ENCODE data around the gene NTSR1. TPM values are rescaled to one million over a fixed set of nuclear protein-coding genes. Genes with fewer than 3 reads are reported as not detected.

The NTSR1 gene
- total RNA-seq, 2 experiments from 2014 or later, result 0.55 to 0.56 TPM

DNA sequence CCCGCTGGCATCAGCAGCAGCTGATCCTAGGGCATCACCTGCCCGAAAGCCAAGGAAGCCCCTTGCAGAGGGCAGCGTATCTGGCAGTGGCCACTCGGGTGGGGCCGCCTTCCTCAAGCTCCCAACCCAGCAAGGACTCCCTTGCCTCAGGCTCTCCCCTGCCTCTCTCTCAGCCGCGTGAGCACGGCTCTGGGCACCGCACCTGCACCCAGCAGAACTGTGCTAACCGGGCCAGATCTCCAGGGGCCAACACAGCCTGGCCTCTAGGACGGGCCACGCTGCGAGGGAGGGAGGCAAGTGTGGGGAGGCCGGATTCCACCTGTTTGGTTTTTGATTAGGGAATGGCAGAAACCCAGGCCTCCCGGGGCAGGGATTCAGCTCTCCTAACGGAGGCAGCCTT is 75.9 kb downstream of the NTSR1 start:
- Mint-ChIP-seq H3K9me3 (no peaks in the 10 kb centered on the region), H3K4me3 (no peak overlapping the region), H3K27ac (no peak overlapping the region), H3K4me1 (ENCODE audit: low read depth) (peaks cover 6% of the 10 kb centered on the region), H3K36me3 (ENCODE audit: low read depth) (no peaks in the 10 kb centered on the region), H3K27me3 (no peaks in the 10 kb centered on the region)
- TF ChIP-seq, protein P1, sequence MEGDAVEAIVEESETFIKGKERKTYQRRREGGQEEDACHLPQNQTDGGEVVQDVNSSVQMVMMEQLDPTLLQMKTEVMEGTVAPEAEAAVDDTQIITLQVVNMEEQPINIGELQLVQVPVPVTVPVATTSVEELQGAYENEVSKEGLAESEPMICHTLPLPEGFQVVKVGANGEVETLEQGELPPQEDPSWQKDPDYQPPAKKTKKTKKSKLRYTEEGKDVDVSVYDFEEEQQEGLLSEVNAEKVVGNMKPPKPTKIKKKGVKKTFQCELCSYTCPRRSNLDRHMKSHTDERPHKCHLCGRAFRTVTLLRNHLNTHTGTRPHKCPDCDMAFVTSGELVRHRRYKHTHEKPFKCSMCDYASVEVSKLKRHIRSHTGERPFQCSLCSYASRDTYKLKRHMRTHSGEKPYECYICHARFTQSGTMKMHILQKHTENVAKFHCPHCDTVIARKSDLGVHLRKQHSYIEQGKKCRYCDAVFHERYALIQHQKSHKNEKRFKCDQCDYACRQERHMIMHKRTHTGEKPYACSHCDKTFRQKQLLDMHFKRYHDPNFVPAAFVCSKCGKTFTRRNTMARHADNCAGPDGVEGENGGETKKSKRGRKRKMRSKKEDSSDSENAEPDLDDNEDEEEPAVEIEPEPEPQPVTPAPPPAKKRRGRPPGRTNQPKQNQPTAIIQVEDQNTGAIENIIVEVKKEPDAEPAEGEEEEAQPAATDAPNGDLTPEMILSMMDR (IDR thresholded peaks at IDR 0.05), result no peak
- peaks cover 5% of the 10 kb centered on the region for H3K4me1 ChIP-seq (ENCODE audit: insufficient read depth, low read length)
- H3K4me3 ChIP-seq (ENCODE audit: low read length), result no peak overlapping the region
- ChIA-PET CTCF (no interaction called here), POLR2A (interaction anchor here (1.0 kb wide), 1 partner anchor 10 kb away, joined by 3 read pairs; no protein-coding TSS in a partner anchor)
- DNase-seq, result no peak
- intact Hi-C loops (cut with DNase I, micrococcal nuclease), result no loop called here
- ATAC-seq (ENCODE audit: poor library complexity), result no peak
- H3K27ac ChIP-seq (ENCODE audit: low read depth in 1 of 2, low read length in 2 of 2), result no peak overlapping the region
- H3K9me3 ChIP-seq (ENCODE audit: control insufficient read depth in 1 of 2, insufficient read depth in 1 of 2, low read length in 2 of 2), result no peaks in the 10 kb centered on the region
- H3K36me3 ChIP-seq (ENCODE audit: insufficient read depth, low read length), result no peaks in the 10 kb centered on the region
- no peaks in the 10 kb centered on the region for H3K27me3 ChIP-seq (ENCODE audit: control insufficient read depth in 1 of 2, insufficient read depth in 2 of 2, low read length in 2 of 2)

DNA sequence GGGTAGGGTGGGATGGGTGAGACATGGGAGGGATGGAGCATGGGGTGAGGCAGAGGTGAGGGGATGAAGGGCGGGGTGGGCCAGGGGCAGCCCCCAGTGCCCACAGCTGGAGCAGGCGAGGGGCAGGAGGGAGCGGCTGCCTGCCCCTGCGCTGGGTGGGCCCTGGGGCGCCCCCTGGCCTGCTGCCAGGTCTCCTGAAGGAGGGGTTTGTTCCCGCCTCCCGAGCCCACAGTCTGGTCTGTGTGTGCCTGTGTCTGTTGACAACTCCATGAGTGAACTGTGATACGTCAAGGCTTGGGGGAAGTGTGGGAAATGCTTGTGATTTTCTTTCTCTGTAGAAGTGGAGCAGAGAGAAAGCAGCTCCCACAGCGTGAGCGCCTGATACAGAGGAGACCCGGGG is 76.8 kb downstream of the NTSR1 start:
- Histone ChIP-seq H3K27me3 (ENCODE audit: control insufficient read depth in 1 of 2, insufficient read depth in 2 of 2, low read length in 2 of 2) (no peaks in the 10 kb centered on the region), H3K4me3 (ENCODE audit: low read length) (no peak overlapping the region), H3K4me1 (ENCODE audit: insufficient read depth, low read length) (peaks cover 5% of the 10 kb centered on the region), H3K36me3 (ENCODE audit: insufficient read depth, low read length) (no peaks in the 10 kb centered on the region), H3K27ac (ENCODE audit: low read depth in 1 of 2, low read length in 2 of 2) (no peak overlapping the region), H3K9me3 (ENCODE audit: control insufficient read depth in 1 of 2, insufficient read depth in 1 of 2, low read length in 2 of 2) (no peaks in the 10 kb centered on the region)
- TF ChIP-seq, protein P1 (IDR thresholded peaks at IDR 0.05), result no peak
- ATAC-seq (ENCODE audit: poor library complexity) (no peak), DNase-seq (no peak)
- Mint-ChIP-seq H3K27ac (no peak overlapping the region), H3K4me1 (ENCODE audit: low read depth) (peaks cover 6% of the 10 kb centered on the region), H3K27me3 (no peaks in the 10 kb centered on the region), H3K9me3 (no peaks in the 10 kb centered on the region), H3K36me3 (ENCODE audit: low read depth) (no peaks in the 10 kb centered on the region), H3K4me3 (no peak overlapping the region)
- intact Hi-C loops (cut with DNase I, micrococcal nuclease), result no loop called here
- POLR2A ChIA-PET, result no interaction called here
- CTCF ChIA-PET, result no interaction called here

DNA sequence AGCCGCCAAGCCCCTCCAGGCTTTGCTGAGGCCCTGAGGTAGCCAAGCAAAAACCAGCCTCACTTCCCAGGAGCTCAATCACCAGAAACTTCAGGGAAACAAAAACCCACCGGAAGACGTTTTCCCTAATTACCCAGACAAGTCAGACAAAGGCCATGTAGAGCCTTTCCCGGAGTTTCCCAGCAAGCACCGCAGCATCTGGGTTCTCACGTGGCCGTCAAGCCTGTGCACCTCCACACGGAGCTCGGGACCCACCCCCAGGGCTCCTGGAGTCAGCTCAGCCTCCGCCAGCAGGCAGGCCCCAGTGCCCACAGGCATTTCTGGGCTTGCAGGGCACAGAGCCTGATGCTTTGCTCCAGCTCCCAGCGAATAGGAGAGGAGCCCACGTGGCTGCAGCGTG is 77.5 kb downstream of the NTSR1 start:
- TF ChIP-seq, protein P1 (IDR thresholded peaks at IDR 0.05), result no peak
- Mint-ChIP-seq H3K27me3 (no peaks in the 10 kb centered on the region), H3K36me3 (ENCODE audit: low read depth) (no peaks in the 10 kb centered on the region), H3K4me3 (no peak overlapping the region), H3K9me3 (no peaks in the 10 kb centered on the region), H3K4me1 (ENCODE audit: low read depth) (peaks cover 7% of the 10 kb centered on the region), H3K27ac (no peak overlapping the region)
- H3K9me3 ChIP-seq (ENCODE audit: control insufficient read depth in 1 of 2, insufficient read depth in 1 of 2, low read length in 2 of 2), result no peaks in the 10 kb centered on the region
- no peak overlapping the region for H3K4me3 ChIP-seq (ENCODE audit: low read length)
- H3K36me3 ChIP-seq (ENCODE audit: insufficient read depth, low read length), result no peaks in the 10 kb centered on the region
- DNase-seq (no peak), ATAC-seq (ENCODE audit: poor library complexity) (no peak)
- H3K27me3 ChIP-seq (ENCODE audit: control insufficient read depth in 1 of 2, insufficient read depth in 2 of 2, low read length in 2 of 2), result no peaks in the 10 kb centered on the region
- POLR2A ChIA-PET, result no interaction called here
- H3K4me1 ChIP-seq (ENCODE audit: insufficient read depth, low read length), result peaks cover 6% of the 10 kb centered on the region
- intact Hi-C loops (cut with DNase I, micrococcal nuclease), result no loop called here
- CTCF ChIA-PET, result no interaction called here
- H3K27ac ChIP-seq (ENCODE audit: low read depth in 1 of 2, low read length in 2 of 2), result no peak overlapping the region

Measured in CD4-positive, alpha-beta T cell (primary cell).